Mucosa of descending colon (tissue), 3 donors: Measurements from ENCODE around the gene ST7. TPM values are rescaled to one million over a fixed set of nuclear protein-coding genes. Genes with fewer than 3 reads are reported as not detected.
"Not testable (repeated sequence)": the region's sequence is repeated elsewhere in the genome, so short reads cannot be mapped to it uniquely, and the experiment has no call there.

Source experiments
- ATAC-seq: fragments of 200-7000 bp; cut with Tn5 transposase; one replicate; pipeline ENCODE4 v1.9.1; 2020; ENCODE audit warnings: mild to moderate bottlenecking, moderate library complexity
- DNase-seq, 3 donors: peaks; one replicate each; pipeline ENCODE4 v3.0.0-alpha.2; 2020
- H3K36me3 ChIP-seq: fragments of 200-600 bp; one replicate; pipeline ENCODE4 v1.8.0; 2021; ENCODE audit warnings: low read depth, mild to moderate bottlenecking
- H3K4me1 ChIP-seq: fragments of 200-600 bp; one replicate; pipeline ENCODE4 v1.8.0; 2021; ENCODE audit warnings: low read depth, mild to moderate bottlenecking
- H3K4me3 ChIP-seq: fragments of 200-600 bp; one replicate; pipeline ENCODE4 v1.8.0; 2021; ENCODE audit warnings: mild to moderate bottlenecking
- H3K9me3 ChIP-seq: fragments of 200-600 bp; one replicate; pipeline ENCODE4 v1.8.0; 2021; ENCODE audit warnings: mild to moderate bottlenecking
- CTCF ChIP-seq: fragments of 200-600 bp; IDR thresholded peaks from one replicate; pipeline ENCODE4 v1.8.0; 2022; ENCODE audit warnings: antibody characterized with exemption, mild to moderate bottlenecking
- intact Hi-C, 2 donors: fragments of 100-400 bp; cut with DNase I in 1 of 2; cut with micrococcal nuclease in 1 of 2; formaldehyde crosslinking; loops; one replicate each; pipeline versions ENCODE4 v1.11.0 to v1.11.1; 2022; cut with DNase I, micrococcal nuclease
- total RNA-seq, 3 donors: library from RNA; stranded (reverse); fragmentation: NEBNext Ultra II Directional in 2 of 3; extraction: Animal tissue kit (Norgen Biotek cat#: 25700) in 2 of 3; gene quantifications; one replicate each; pipeline versions ENCODE4 v1.2.1 to v1.2.4, GENCODE V29; 2021 to 2023
- donor health status: DM: no; HTN: no; CAD: no; lungs with moderate emphysema.
- donor health status: DM: no; HTN: no; CAD: no.
- donor health status: DM: no; HTN: yes; CAD: no.

ST7 gene
- total RNA-seq, 3 donors from 2014 or later = 10.1 to 22.0 (median 11.3) TPM

DNA sequence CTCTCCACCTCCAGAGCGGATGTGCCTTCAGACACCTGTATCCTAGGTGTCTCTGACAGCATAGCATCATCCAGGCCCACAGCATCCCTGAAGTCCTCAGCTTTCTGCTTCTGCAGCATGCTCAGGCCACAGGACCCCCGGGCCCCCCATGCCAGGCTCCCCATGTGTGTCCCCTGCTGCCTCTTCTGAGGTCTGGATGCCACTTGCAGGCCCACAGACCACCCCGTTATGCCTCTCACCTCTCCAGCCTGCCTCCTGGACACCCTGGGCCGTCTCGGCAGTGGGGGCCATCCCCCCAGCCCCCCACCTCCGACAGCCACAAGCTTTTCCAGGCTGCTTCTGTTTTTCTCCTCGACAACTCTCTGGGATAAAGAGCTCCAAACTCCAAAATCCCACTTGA, 285.2 kb downstream of the ST7 start:
- no peak for TF ChIP-seq CTCF
- Histone ChIP-seq H3K9me3 (no peaks in the 10 kb centered on the region), H3K36me3 (no peaks in the 10 kb centered on the region), H3K4me3 (no peak overlapping the region), H3K4me1 (no peaks in the 10 kb centered on the region)
- intact Hi-C loops = no loop called here
- DNase-seq (no peak), ATAC-seq (no peak)

DNA sequence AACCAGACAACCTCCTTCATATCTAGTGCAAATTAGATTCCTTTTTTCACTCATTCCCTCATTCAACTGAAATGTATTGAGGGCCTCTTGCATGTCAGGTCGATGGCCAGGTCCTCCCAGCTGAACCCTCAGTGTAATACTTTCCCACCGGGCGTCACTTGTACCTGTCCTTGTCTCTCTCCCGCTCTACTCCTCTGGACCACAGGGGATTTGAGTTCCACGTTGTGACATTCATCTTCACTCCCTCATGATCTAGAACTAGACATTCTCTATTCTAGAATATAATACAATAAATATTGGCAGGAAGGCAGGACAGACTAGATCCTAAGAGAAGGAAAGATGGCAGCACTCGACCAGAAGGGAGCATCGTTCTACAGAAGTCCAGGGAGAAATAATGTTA, 285.6 kb downstream of the ST7 start:
- H3K9me3 ChIP-seq = no peaks in the 10 kb centered on the region
- ATAC-seq (no peak), DNase-seq (no peak)
- TF ChIP-seq CTCF = no peak
- intact Hi-C loops = no loop called here
- H3K4me3 ChIP-seq = no peak overlapping the region
- H3K36me3 ChIP-seq = no peaks in the 10 kb centered on the region
- no peaks in the 10 kb centered on the region for H3K4me1 ChIP-seq

GRCh38 chr7:117241088-117241487, 287.8 kb downstream of the ST7 start:
- intact Hi-C loops = no loop called here
- no peak for TF ChIP-seq CTCF
- ATAC-seq = no peak
- Histone ChIP-seq H3K4me3 (no peak overlapping the region), H3K9me3 (peaks cover 4% of the 10 kb centered on the region), H3K36me3 (no peaks in the 10 kb centered on the region), H3K4me1 (no peaks in the 10 kb centered on the region)
- no peak for DNase-seq

DNA sequence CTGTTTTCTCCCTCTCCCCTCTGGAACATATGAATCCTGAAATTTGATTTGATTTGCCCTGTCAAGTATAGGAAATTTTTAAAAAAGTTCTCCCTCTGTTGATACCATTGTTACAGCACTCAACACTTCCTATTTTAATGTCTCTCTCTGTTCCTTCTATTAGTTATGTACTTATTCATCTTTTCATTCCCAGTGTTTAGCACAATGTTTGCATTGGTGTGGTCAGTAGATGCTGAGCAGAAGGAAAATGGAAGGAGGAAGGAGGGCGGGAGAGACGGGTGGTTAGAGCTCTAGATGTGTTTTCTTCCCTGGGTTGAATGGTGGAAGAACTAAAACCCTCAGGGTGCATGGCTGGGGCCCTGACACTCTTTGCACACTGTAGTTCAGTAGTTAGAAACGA, 290.1 kb downstream of the ST7 start:
- Histone ChIP-seq H3K4me1 (no peaks in the 10 kb centered on the region), H3K36me3 (no peaks in the 10 kb centered on the region), H3K4me3 (no peak overlapping the region), H3K9me3 (peaks cover 4% of the 10 kb centered on the region)
- no peak for DNase-seq
- no peak for ATAC-seq
- intact Hi-C loops = no loop called here
- no peak for TF ChIP-seq CTCF

DNA sequence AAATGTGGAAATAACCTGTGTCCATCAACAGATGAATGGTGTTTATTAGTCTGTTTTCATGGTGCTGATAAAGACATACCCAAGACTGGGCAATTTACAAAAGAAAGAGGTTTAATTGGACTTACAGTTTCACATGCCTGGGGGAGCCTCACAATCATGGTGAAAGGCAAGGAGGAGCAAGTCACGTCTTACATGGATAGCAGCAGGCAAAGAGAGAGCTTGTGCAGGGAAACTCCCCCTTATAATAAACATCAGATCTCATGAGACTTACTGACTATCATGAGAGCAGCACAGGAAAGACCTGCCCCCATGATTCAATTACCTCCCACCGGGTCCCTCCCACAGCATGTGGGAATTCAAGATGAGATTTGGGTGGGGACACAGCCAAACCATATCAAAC, 292.4 kb downstream of the ST7 start:
- ATAC-seq, H3K4me1 ChIP-seq, H3K4me3 ChIP-seq, intact Hi-C loops, DNase-seq, H3K9me3 ChIP-seq, H3K36me3 ChIP-seq: not testable (repeated sequence)

GRCh38 chr7:117247809-117248208, 294.5 kb downstream of the ST7 start:
- no peak overlapping the region for H3K4me3 ChIP-seq
- no peak for DNase-seq
- H3K36me3 ChIP-seq = no peaks in the 10 kb centered on the region
- no peaks in the 10 kb centered on the region for H3K4me1 ChIP-seq
- H3K9me3 ChIP-seq = peaks cover 4% of the 10 kb centered on the region
- no peak for ATAC-seq
- no peak for TF ChIP-seq CTCF
- intact Hi-C loops = no loop called here
